Measurements from ENCODE around the gene PPP6R2. TPM values are rescaled to one million over a fixed set of nuclear protein-coding genes. Genes with fewer than 3 reads are reported as not detected.

The PPP6R2 gene
- total and polyA plus RNA-seq, 9 of the 15 experiments (the other 6 are each of a cell fraction or from before 2014, with no cell fraction given), result 0.32 to 39.8 (median 21.4) TPM

DNA sequence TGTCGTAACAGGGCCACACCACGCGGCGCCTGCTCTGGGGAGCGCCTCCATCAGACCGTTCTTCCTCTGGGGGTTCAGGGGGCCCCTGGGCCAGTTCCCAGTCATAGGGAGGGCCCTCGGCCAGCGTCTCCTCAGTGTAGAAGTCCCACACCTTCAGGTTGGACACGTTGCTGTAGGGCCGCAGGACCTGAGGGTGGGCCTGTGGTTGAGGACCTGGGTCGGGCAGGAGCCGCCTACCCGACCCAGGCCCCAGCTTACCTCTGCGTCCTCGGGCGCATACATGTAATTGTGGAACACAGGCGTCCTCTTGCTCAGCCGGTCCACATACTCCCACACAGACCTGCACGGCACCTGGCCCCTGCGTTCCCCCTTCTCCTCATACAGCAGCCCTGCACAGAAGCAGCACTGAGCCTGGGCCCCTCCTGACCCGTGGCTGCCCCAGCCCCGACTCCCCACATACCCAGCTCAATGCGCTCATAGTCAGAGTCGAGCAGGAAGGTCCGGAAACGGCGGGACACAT, 111.5 kb downstream of the PPP6R2 start:
- ATAC-seq (no peak), DNase-seq (ENCODE audit: extremely low read depth in 1 of 4, low spot score in 3 of 4) (no peak), FAIRE-seq (no peak)
- Histone ChIP-seq H3K27ac (ENCODE audit: extremely low read depth, low read depth, low read length) (no peak overlapping the region), H3K79me2 (ENCODE audit: control insufficient read depth, insufficient read depth, low read length) (no peaks in the 10 kb centered on the region), H3K4me1 (replicated peaks in 1 of 2; ENCODE audit: control insufficient read depth in 2 of 2, insufficient read depth in 2 of 2, low read length in 2 of 2) (peaks cover 0 to 9% of the 10 kb centered on the region in 2 experiments; a peak in 2 of 5 replicates), H3K4me2 (ENCODE audit: insufficient read depth, low read length) (no peak overlapping the region), H3K9ac (ENCODE audit: insufficient read depth in 1 of 2, low read depth in 2 of 2, low read length in 2 of 2) (no peak overlapping the region), H4K20me1 (replicated peaks; ENCODE audit: control insufficient read depth, insufficient read depth, low read length) (no peaks in the 10 kb centered on the region), H3K9me3 (replicated peaks; ENCODE audit: control insufficient read depth, insufficient read depth, low read depth, low read length) (no peaks in the 10 kb centered on the region), H2AFZ (ENCODE audit: low read depth, low read length) (no peak overlapping the region), H3K27me3 (ENCODE audit: control insufficient read depth in 2 of 2, insufficient read depth in 2 of 2, low read length in 2 of 2) (no peaks in the 10 kb centered on the region), H3K4me3 (no peak overlapping the region), H3K9me1 (ENCODE audit: control insufficient read depth, insufficient read depth, low read length) (peaks cover 2% of the 10 kb centered on the region), H3K36me3 (ENCODE audit: control insufficient read depth, insufficient read depth, low read length) (peaks cover 44% of the 10 kb centered on the region; the same call in 1 of the 3 replicates)
- 96% methylated on average over 4 of the region's 27 CpGs for WGBS (ENCODE audit: insufficient coverage, low coverage, missing lambda C conversion rate)
- ChIA-PET CTCF (ENCODE audit: low intra/inter-chr PET ratio) (no interaction called here), POLR2A (no interaction called here)
- TF ChIP-seq POLR2G (IDR thresholded peaks at IDR 0.05; ENCODE audit: low read depth, low read length) (peak; percentile 24), ZNF830 (CRISPR knock-in tag; IDR thresholded peaks at IDR 0.05) (no peak)
- no TSS peak for BruUV-seq (replicated peaks)
- intact Hi-C loops (cut with micrococcal nuclease), result no loop called here
- in situ Hi-C loops (cut with MboI), result no loop called here

DNA sequence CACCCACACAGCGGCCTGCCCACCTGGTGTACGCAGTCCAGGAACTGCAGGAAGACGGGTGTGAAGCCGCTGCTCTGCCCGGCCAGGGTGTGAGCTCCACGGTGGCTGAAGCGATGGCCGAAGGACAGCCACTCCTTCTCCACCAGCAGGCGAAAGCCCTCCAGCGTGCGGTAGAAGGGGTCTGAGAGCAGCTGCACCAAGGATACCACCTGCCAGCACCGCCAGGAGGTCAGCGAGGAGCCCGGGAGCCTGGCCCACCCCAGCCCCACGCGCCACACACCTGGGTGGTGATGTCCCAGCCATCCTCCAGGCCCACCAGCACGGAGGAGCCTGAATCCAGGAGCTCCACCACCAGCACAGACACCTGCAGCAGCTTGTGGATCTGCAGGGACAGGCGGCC, 112.1 kb downstream of the PPP6R2 start:
- intact Hi-C loops (cut with micrococcal nuclease), result no loop called here
- TF ChIP-seq ZKSCAN3 (CRISPR knock-in tag; IDR thresholded peaks at IDR 0.05) (no peak), CAMTA2 (CRISPR knock-in tag; conservative IDR thresholded peaks at IDR 0.05) (no peak), PURB (CRISPR knock-in tag; IDR thresholded peaks at IDR 0.05; ENCODE audit: low read depth) (no peak), CSDE1 (IDR thresholded peaks at IDR 0.05) (no peak), HDGF (IDR thresholded peaks at IDR 0.05) (no peak), STAT5B (CRISPR knock-in tag; IDR thresholded peaks at IDR 0.05) (no peak), KAT7 (CRISPR knock-in tag; IDR thresholded peaks at IDR 0.05; ENCODE audit: borderline replicate concordance) (no peak), ADNP (tag; IDR thresholded peaks at IDR 0.05) (no peak), HDAC2 (IDR thresholded peaks at IDR 0.05) (no peak), LCOR (CRISPR knock-in tag; IDR thresholded peaks at IDR 0.05) (no peak), SRSF7 (optimal IDR thresholded peaks at IDR 0.05; ENCODE audit: low read depth, low read length) (no peak)
- TF ChIP-seq, protein P1, sequence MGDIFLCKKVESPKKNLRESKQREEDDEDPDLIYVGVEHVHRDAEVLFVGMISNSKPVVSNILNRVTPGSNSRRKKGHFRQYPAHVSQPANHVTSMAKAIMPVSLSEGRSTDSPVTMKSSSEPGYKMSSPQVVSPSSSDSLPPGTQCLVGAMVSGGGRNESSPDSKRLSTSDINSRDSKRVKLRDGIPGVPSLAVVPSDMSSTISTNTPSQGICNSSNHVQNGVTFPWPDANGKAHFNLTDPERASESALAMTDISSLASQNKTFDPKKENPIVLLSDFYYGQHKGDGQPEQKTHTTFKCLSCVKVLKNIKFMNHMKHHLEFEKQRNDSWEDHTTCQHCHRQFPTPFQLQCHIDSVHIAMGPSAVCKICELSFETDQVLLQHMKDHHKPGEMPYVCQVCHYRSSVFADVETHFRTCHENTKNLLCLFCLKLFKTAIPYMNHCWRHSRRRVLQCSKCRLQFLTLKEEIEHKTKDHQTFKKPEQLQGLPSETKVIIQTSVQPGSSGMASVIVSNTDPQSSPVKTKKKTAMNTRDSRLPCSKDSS (IDR thresholded peaks at IDR 0.05; ENCODE audit: low read depth, partially characterized antibody), result no peak
- TF ChIP-seq, protein P2, sequence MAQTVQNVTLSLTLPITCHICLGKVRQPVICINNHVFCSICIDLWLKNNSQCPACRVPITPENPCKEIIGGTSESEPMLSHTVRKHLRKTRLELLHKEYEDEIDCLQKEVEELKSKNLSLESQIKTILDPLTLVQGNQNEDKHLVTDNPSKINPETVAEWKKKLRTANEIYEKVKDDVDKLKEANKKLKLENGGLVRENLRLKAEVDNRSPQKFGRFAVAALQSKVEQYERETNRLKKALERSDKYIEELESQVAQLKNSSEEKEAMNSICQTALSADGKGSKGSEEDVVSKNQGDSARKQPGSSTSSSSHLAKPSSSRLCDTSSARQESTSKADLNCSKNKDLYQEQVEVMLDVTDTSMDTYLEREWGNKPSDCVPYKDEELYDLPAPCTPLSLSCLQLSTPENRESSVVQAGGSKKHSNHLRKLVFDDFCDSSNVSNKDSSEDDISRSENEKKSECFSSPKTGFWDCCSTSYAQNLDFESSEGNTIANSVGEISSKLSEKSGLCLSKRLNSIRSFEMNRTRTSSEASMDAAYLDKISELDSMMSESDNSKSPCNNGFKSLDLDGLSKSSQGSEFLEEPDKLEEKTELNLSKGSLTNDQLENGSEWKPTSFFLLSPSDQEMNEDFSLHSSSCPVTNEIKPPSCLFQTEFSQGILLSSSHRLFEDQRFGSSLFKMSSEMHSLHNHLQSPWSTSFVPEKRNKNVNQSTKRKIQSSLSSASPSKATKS (CRISPR knock-in tag; IDR thresholded peaks at IDR 0.05), result no peak

More for the DNA sequence above, 112.1 kb downstream of the PPP6R2 start:
- peaks cover 0 to 4% of the 10 kb centered on the region in 2 experiments; a peak in 2 of 5 replicates for H3K4me1 ChIP-seq (replicated peaks in 1 of 2; ENCODE audit: control insufficient read depth in 2 of 2, insufficient read depth in 2 of 2, low read length in 2 of 2)
- no TSS peak for BruUV-seq (replicated peaks)
- H3K27me3 ChIP-seq (ENCODE audit: control insufficient read depth in 2 of 2, insufficient read depth in 2 of 2, low read length in 2 of 2), result no peaks in the 10 kb centered on the region
- FAIRE-seq, result no peak
- no peak overlapping the region for H3K27ac ChIP-seq (ENCODE audit: extremely low read depth, low read depth, low read length)
- H3K36me3 ChIP-seq (ENCODE audit: control insufficient read depth, insufficient read depth, low read length), result peaks cover 44% of the 10 kb centered on the region; the same call in 1 of the 3 replicates
- ATAC-seq, result no peak
- no peak overlapping the region for H2AFZ ChIP-seq (ENCODE audit: low read depth, low read length)
- no peaks in the 10 kb centered on the region for H3K79me2 ChIP-seq (ENCODE audit: control insufficient read depth, insufficient read depth, low read length)
- WGBS (ENCODE audit: insufficient coverage, low coverage, missing lambda C conversion rate), result 93% methylated on average over 9 of the region's 18 CpGs
- H3K9me1 ChIP-seq (ENCODE audit: control insufficient read depth, insufficient read depth, low read length), result no peaks in the 10 kb centered on the region
- no peak overlapping the region for H3K9ac ChIP-seq (ENCODE audit: insufficient read depth in 1 of 2, low read depth in 2 of 2, low read length in 2 of 2)
- H3K4me3 ChIP-seq, result no peak overlapping the region
- H3K9me3 ChIP-seq (replicated peaks; ENCODE audit: control insufficient read depth, insufficient read depth, low read depth, low read length), result no peaks in the 10 kb centered on the region
- POLR2A ChIA-PET, result no interaction called here
- no peak overlapping the region for H3K4me2 ChIP-seq (ENCODE audit: insufficient read depth, low read length)
- in situ Hi-C loops (cut with MboI), result no loop called here
- DNase-seq (ENCODE audit: extremely low read depth in 1 of 4, low spot score in 3 of 4), result no peak
- CTCF ChIA-PET (ENCODE audit: low intra/inter-chr PET ratio), result no interaction called here
- no peaks in the 10 kb centered on the region for H4K20me1 ChIP-seq (replicated peaks; ENCODE audit: control insufficient read depth, insufficient read depth, low read length)
